LNCaP clone FGC (cell line): ENCODE data around the gene SEMA3F.

ENCODE experiments used
- DNase-seq: peaks from one replicate; pipeline ENCODE4 v3.0.0-alpha.2; 2011; ENCODE audit warnings: low read depth
- H3K4me3 ChIP-seq: 2 replicates; pipeline ENCODE4 v1.5.1; 2011; ENCODE audit warnings: mild to moderate bottlenecking, low read depth, low read length, control low read depth
- TF ChIP-seq, protein P1 (sequence below): IDR thresholded peaks from 2 replicates; pipeline ENCODE4 v1.5.1; 2012; ENCODE audit warnings: mild to moderate bottlenecking; ENCODE audit not compliant: control insufficient read depth, insufficient read depth; ENCODE audit errors: extremely low read depth

The SEMA3F gene

DNA sequence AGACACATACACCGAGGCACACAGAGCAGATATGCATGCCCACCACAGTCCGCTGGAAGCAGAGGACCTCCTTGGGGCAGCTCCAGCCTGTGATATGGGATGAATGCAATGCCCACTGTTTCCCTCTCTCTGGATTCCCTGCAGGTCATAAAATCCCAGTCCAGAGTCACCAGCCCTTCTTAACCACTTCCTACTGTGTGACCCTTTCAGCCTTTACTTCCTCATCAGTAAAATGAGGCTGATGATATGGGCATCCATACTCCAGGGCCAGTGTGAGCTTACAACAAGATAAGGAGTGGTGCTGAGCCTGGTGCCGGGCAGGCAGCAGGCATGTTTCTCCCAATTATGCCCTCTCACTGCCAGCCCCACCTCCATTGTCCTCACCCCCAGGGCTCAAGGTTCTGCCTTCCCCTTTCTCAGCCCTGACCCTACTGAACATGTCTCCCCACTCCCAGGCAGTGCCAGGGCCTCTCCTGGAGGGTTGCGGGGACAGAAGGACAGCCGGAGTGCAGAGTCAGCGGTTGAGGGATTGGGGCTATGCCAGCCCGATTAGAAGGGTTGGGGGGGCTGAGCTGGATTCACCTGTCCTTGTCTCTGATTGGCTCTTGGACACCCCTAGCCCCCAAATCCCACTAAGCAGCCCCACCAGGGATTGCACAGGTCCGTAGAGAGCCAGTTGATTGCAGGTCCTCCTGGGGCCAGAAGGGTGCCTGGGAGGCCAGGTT, 36.0 kb downstream of the SEMA3F start, which contains the start of gene GNAT1:
Gene GNAT1 (plus strand): TSS at position 675 of the 725 bp plus-strand sequence. CDS start 116 bp downstream, outside the sequence.
- TF ChIP-seq, protein P1, sequence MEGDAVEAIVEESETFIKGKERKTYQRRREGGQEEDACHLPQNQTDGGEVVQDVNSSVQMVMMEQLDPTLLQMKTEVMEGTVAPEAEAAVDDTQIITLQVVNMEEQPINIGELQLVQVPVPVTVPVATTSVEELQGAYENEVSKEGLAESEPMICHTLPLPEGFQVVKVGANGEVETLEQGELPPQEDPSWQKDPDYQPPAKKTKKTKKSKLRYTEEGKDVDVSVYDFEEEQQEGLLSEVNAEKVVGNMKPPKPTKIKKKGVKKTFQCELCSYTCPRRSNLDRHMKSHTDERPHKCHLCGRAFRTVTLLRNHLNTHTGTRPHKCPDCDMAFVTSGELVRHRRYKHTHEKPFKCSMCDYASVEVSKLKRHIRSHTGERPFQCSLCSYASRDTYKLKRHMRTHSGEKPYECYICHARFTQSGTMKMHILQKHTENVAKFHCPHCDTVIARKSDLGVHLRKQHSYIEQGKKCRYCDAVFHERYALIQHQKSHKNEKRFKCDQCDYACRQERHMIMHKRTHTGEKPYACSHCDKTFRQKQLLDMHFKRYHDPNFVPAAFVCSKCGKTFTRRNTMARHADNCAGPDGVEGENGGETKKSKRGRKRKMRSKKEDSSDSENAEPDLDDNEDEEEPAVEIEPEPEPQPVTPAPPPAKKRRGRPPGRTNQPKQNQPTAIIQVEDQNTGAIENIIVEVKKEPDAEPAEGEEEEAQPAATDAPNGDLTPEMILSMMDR: no peak
- H3K4me3 ChIP-seq: no peak within 1 kb of the TSS
- no peak for DNase-seq

DNA sequence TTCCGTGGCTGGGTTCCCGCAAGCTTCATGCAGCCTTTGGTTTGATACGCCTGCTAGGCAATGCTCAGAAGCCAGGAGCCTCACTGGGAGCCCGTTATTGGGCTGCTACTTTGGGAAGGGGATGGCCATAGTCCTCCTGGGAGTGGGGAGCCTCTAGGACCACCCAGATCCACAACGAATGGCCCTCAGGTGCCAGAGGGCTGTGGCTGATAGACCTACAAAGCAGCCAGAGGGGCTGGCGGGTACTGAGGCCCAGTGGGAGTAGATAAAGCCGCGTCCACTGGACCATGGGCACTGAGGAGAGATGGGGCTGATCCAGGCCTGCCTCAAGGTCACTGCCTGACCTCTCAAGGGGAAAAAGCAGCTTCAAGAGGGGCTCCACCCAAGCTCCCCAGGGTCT, 37.0 kb downstream of the SEMA3F start:
- DNase-seq: no peak
- H3K4me3 ChIP-seq: no peak overlapping the region
- TF ChIP-seq, protein P1: no peak

DNA sequence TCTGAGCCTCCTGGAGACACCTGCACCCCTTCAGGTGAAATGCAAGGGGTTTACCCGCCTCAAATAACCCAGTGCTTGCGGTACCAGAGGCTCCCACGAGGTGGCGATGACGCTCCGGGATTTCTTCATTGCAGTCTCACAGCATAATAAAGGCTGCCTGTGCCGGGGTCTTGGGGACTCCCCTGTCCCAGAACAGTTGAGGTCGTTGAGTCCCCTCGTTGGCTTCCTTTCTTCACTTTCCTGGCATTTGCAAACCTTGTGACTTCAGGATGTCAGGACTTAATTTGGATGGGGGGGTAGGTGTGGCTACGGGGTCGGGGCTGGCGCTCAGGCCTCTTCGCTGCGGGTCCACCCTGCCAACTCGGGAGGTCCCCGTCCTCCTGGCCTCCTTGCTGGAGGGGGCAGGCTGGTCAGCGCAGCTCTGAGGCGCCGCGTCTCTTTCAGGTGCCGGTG, 37.6 kb downstream of the SEMA3F start:
- H3K4me3 ChIP-seq: no peak overlapping the region
- TF ChIP-seq, protein P1: peak; percentile 86
- peak; percentile 17 for DNase-seq

DNA sequence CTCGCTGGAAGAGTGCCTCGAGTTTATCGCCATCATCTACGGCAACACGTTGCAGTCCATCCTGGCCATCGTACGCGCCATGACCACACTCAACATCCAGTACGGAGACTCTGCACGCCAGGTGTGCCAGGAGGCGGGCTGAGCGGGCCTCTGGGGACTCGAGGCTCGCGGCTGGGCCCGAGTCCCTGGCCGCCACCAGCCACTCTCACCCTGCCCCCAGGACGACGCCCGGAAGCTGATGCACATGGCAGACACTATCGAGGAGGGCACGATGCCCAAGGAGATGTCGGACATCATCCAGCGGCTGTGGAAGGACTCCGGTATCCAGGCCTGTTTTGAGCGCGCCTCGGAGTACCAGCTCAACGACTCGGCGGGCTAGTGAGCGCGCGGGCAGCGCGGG, 38.2 kb downstream of the SEMA3F start:
- DNase-seq: no peak
- no peak overlapping the region for H3K4me3 ChIP-seq
- TF ChIP-seq, protein P1: no peak

DNA sequence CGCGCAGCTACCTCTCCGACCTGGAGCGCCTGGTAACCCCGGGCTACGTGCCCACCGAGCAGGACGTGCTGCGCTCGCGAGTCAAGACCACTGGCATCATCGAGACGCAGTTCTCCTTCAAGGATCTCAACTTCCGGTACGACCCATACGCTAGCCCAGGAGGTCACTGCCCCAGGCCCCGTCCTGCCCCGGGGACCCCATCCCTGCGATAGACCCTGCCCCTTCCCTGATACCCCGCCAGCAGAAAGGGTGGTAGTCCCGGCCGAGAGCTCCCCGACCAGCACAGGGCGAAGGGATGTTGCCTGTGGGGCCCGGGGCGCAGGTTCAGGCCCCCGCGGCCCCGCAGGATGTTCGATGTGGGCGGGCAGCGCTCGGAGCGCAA, 38.6 kb downstream of the SEMA3F start:
- no peak for DNase-seq
- TF ChIP-seq, protein P1: no peak
- no peak overlapping the region for H3K4me3 ChIP-seq

DNA sequence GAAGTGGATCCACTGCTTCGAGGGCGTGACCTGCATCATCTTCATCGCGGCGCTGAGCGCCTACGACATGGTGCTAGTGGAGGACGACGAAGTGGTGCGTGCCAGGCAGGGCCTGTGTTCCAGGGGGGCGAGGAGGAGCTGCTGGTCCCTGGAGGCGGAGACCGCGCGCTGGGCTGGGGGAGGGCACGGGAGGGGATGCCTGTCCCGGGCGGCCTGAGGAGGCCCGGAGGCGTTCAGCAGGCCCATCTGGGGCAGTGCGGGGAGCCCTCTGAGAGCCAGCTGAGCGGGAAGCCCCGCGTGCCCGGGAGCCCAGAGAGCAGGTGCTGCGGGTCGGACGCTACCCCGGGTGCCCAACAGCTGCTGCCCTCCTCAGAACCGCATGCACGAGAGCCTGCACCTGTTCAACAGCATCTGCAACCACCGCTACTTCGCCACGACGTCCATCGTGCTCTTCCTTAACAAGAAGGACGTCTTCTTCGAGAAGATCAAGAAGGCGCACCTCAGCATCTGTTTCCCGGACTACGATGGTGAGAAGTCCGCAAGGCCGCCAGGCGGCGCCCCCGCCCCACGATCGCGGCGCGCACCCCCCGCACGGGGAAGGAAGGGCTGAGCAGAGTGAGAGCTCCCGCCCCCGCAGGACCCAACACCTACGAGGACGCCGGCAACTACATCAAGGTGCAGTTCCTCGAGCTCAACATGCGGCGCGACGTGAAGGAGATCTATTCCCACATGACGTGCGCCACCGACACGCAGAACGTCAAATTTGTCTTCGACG, 39.2 kb downstream of the SEMA3F start:
- H3K4me3 ChIP-seq: no peak overlapping the region

More for the DNA sequence above, 39.2 kb downstream of the SEMA3F start:
- TF ChIP-seq, protein P1: peak; percentile 61
- peak; percentile 3 for DNase-seq
